BE2C (cell line): ENCODE data around the gene PTPRU.
"Not testable (repeated sequence)": the region's sequence is repeated elsewhere in the genome, so short reads cannot be mapped to it uniquely, and the experiment has no call there.

Experiments
- DNase-seq: peaks from one replicate; pipeline ENCODE4 v3.0.0-alpha.2; 2020
- H3K27me3 ChIP-seq: fragments of 250-450 bp; sonication (Bioruptor Pico); 2 replicates; pipeline ENCODE4 v1.5.1; 2020; ENCODE audit warnings: mild to moderate bottlenecking
- H3K36me3 ChIP-seq: fragments of 250-450 bp; sonication (Bioruptor Pico); 2 replicates; pipeline ENCODE4 v1.5.1; 2020; ENCODE audit warnings: mild to moderate bottlenecking
- H3K4me1 ChIP-seq: fragments of 250-450 bp; sonication (Bioruptor Pico); 2 replicates; pipeline ENCODE4 v1.5.1; 2020
- H3K4me3 ChIP-seq: 2 replicates; pipeline ENCODE4 v1.5.1; 2011; ENCODE audit warnings: low read depth, low read length
- H3K9me3 ChIP-seq: fragments of 250-450 bp; sonication (Bioruptor Pico); 2 replicates; pipeline ENCODE4 v1.5.1; 2020
- CTCF ChIP-seq: IDR thresholded peaks from 2 replicates; pipeline ENCODE4 v1.5.1; 2012; ENCODE audit warnings: mild to moderate bottlenecking, low read depth, low read length

PTPRU gene

DNA sequence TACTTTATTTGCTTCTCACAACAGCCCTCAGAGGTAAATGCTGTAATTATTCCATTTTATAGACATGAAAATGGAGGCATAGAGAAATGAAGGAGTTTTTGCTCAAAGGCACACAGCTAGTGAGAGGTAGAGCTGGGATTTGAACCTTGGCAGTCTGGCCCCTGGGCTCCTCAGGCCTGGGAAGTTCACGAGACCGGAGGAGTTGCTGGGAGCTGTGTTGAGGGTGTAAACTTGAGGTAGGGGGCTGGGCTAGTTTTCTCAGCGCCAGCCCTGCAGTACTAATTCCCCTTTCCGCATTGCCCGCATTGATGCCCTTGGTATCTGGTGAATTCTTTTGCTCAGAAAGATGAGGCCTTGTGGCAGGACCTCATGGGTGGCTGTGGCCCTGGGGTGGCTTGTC lies 73.3 kb downstream of the PTPRU start:
- Histone ChIP-seq H3K4me1 (no peaks in the 10 kb centered on the region), H3K9me3 (no peaks in the 10 kb centered on the region), H3K36me3 (no peaks in the 10 kb centered on the region; the same call in 1 of the 2 replicates), H3K4me3 (no peak overlapping the region), H3K27me3 (no peaks in the 10 kb centered on the region)
- no peak for TF ChIP-seq CTCF
- DNase-seq = no peak

GRCh38 chr1:29310616-29311180 lies 74.4 kb downstream of the PTPRU start:
- Histone ChIP-seq H3K4me1 (no peaks in the 10 kb centered on the region), H3K4me3 (no peak overlapping the region), H3K36me3 (no peaks in the 10 kb centered on the region; the same call in 1 of the 2 replicates), H3K9me3 (no peaks in the 10 kb centered on the region), H3K27me3 (no peaks in the 10 kb centered on the region)
- no peak for TF ChIP-seq CTCF
- no peak for DNase-seq

DNA sequence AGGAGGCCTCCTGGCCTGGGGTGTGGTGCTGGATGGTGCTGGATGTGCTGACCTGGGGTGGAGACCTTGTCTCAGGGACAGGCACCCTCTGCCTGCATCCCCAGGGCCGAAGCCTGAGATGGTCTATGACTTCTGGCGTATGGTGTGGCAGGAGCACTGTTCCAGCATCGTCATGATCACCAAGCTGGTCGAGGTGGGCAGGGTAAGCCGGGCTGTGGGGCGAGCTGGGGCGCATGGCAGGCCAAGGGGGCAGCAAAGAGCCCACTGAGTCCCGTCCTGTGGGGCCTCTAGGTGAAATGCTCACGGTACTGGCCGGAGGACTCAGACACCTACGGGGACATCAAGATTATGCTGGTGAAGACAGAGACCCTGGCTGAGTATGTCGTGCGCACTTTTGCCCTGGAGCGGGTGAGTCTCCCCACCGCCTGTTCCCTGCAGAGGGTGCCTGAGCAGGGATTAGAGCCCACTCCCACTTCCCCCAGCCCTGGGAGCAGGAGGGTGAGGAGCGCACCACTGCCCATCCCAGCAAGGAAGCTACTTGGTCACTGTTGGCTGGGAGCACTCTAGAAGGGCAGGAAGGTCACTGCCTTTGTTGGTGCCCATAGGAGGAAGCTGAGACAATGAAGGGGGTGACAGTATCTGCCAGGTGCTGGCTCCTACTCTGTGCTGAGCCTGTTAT lies 75.2 kb downstream of the PTPRU start:
- H3K4me1 ChIP-seq = no peaks in the 10 kb centered on the region
- no peak for DNase-seq
- H3K9me3 ChIP-seq = no peaks in the 10 kb centered on the region
- no peak overlapping the region for H3K4me3 ChIP-seq
- TF ChIP-seq CTCF = no peak
- H3K36me3 ChIP-seq = no peaks in the 10 kb centered on the region
- H3K27me3 ChIP-seq = no peaks in the 10 kb centered on the region

- no peaks in the 10 kb centered on the region for H3K9me3 ChIP-seq
- H3K4me3 ChIP-seq = no peak overlapping the region
- no peak for TF ChIP-seq CTCF
- no peak for DNase-seq
- H3K36me3 ChIP-seq = no peaks in the 10 kb centered on the region; the same call in 1 of the 2 replicates
- H3K27me3 ChIP-seq = no peaks in the 10 kb centered on the region
- no peaks in the 10 kb centered on the region for H3K4me1 ChIP-seq
Measured at GRCh38 chr1:29312469-29313461, 76.4 kb downstream of the PTPRU start.

DNA sequence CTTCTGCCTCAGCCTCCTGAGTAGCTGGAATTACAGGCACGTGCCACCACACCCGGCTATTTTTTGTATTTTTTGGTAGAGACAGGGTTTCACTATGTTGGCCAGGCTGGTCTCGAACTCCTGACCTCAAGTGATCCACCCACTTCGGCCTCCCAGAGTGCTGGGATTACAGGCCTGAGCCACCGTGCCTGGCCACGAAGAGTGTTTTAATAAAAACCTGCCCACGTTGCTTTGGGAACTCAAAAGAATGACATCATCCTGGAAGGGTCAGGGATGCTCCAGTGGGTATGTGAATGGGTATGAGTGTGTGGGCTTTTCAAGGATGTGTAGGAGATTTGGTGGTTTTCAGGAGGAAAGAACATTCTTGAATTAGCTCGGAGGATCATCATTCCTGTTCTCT lies 78.4 kb downstream of the PTPRU start:
- H3K27me3 ChIP-seq, H3K4me3 ChIP-seq, DNase-seq, H3K36me3 ChIP-seq, H3K9me3 ChIP-seq, H3K4me1 ChIP-seq: not testable (repeated sequence)

DNA sequence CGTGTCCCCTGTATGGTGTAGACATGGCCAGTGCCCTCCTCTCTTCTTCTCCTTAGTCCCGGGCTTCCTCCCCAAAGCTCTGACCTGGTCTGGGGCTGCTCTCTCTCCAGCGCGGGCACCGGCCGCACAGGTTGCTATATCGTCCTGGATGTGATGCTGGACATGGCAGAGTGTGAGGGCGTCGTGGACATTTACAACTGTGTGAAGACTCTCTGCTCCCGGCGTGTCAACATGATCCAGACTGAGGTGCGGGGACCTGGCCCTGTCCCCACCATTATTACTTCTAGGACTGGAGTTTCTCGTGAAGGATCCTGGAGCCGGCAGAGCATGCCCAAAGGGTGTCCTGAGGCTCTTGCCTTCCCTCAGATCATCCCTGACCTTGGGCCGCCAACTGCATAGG lies 78.9 kb downstream of the PTPRU start:
- H3K4me3 ChIP-seq = no peak overlapping the region
- no peak for DNase-seq
- TF ChIP-seq CTCF = no peak
- H3K4me1 ChIP-seq = no peaks in the 10 kb centered on the region
- no peaks in the 10 kb centered on the region; the same call in 1 of the 2 replicates for H3K36me3 ChIP-seq
- H3K27me3 ChIP-seq = no peaks in the 10 kb centered on the region
- H3K9me3 ChIP-seq = no peaks in the 10 kb centered on the region
